Suppressor macrophage (primary cell): Measurements from ENCODE around the gene TCERG1L.
"Not testable (repeated sequence)": the region's sequence is repeated elsewhere in the genome, so short reads cannot be mapped to it uniquely, and the experiment has no call there.

Experiments
- DNase-seq, 4 experiments: peaks; one replicate each; pipeline ENCODE4 v3.0.0-alpha.2; 2020 to 2022

TCERG1L gene

GRCh38 chr10:131162866-131163843, 148.4 kb downstream of the TCERG1L start:
- DNase-seq = no peak

- no peak for DNase-seq
Measured at GRCh38 chr10:131162211-131162610, 149.3 kb downstream of the TCERG1L start.

- no peak for DNase-seq
Measured at GRCh38 chr10:131161087-131161486, 150.4 kb downstream of the TCERG1L start.

- DNase-seq = no peak
Measured at GRCh38 chr10:131160219-131160875, 151.2 kb downstream of the TCERG1L start.

GRCh38 chr10:131159771-131160170, 151.8 kb downstream of the TCERG1L start:
- DNase-seq = no peak

DNA sequence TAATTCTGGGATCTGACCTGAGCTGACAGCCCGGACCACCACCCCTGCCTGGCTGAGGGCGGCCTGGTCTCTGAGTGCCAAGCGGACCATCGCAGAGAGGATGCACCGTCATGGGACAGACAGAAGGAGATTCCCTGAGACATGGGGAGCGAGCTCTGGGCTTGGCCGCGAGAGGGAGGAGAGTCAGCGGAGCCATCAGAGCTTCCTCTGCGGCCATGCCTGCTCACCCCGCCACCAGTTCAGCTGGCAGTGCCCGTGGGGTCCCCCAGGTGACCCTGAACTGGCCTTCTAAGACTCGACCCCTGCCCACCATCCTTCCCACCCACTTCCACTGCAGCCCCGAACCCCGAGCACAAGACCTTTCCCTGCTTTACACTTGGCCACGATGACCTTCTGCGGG, 152.8 kb downstream of the TCERG1L start:
- no peak for DNase-seq

- no peak for DNase-seq
Measured at GRCh38 chr10:131157899-131158298, 153.6 kb downstream of the TCERG1L start.

GRCh38 chr10:131155876-131156230, 155.7 kb downstream of the TCERG1L start:
- DNase-seq = no peak

GRCh38 chr10:131155218-131155875, 156.2 kb downstream of the TCERG1L start:
- DNase-seq = no peak

- no peak for DNase-seq
Measured at GRCh38 chr10:131154306-131155025, 157.1 kb downstream of the TCERG1L start.

DNA sequence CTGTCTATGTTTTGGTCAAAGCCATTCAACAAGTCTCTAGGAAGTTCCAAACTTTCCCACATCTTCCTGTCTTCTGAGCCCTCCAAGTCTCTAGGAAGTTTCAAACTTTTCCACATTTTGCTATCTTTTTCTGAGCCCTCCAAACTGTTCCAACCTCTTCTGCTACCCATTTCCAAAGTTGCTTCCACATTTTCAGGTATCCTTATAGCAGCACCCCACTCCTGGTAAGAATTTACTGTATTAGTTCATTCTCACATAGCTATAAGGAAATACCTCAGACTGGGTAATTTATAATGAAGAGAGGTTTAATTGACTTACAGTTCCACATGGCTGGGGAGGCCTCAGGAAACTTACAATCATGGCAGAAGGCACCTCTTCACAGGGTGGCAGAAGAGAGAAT, 159.1 kb downstream of the TCERG1L start:
- not testable (repeated sequence) for DNase-seq

- DNase-seq = no peak
Measured at GRCh38 chr10:131150126-131150525, 161.4 kb downstream of the TCERG1L start.

- DNase-seq = no peak
Measured at GRCh38 chr10:131149586-131149985, 161.9 kb downstream of the TCERG1L start.

DNA sequence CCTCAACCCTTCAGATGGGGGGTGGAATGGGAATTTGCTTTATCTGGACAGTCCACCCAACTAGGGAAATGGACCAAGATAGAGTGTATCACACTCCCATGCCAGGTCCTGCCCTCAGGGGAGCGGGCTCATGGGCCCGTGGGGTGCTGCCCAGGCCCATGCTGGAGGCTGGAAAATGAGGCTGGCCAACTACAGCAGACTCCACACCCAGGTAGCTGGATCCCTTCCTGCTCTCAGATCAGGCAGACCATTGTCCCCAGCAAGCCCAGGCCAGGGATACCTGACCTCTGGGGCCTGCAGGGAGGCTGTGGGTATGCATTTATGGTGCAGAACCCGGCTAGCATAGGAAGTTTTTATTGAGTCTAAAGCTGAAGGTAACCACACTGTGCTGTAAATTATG, 162.4 kb downstream of the TCERG1L start:
- no peak for DNase-seq

GRCh38 chr10:131148270-131148669, 163.3 kb downstream of the TCERG1L start:
- DNase-seq = no peak

- DNase-seq = no peak
Measured at GRCh38 chr10:131147301-131147975, 164.1 kb downstream of the TCERG1L start.

GRCh38 chr10:131146790-131147189, 164.7 kb downstream of the TCERG1L start:
- no peak for DNase-seq

DNA sequence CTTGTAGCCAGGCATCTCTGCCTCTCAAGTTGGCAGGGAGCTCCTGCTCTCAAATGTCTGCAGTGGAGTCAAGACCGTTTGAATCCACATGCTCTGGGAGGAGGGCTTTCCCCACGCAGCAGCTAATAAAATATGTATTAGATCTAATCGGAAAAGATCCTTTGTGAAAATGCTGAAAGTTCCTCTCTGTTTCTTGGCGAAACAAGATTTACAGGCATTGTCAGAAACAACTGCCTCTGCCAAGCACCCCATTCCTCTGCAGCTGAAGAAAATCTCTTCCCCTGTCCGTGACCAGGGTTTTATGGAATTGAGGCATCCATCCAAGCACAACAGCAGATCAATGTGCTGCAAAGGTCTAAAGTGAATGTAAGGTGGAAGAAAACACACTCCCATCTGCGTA, 165.8 kb downstream of the TCERG1L start:
- DNase-seq = no peak

DNA sequence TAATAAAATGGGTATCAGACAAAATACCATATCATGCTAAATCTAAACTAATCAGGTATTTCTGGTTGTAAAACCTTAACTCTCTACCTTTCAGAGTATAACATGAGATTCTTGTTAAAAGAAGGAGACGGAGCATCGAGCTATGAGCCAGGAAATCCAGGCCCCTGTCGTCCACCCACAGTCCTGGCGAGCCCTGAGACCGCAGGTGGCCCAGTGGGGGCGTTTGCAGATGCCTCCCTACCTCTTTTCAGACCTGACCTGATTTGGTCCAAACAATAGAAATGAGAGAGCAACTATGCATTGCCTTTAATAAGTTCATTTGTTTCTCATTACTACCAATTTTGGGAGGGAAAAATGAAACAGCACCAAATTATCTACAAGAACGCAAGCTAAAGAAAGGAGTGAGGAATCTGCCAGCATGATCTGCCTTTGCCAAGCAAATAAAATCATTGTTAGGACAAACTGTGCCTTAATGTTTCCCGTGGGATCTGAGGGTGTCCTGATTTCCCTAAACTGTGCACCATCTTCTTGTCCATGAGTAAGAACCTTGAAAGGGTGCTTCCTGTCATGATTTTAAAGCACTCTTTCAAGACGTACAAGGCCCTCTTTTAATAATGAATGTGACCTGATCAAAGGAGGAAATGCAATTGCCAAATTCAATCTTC, 166.7 kb downstream of the TCERG1L start:
- no peak for DNase-seq

GRCh38 chr10:131144196-131144595, 167.3 kb downstream of the TCERG1L start:
- DNase-seq = no peak

GRCh38 chr10:131143425-131144165, 167.9 kb downstream of the TCERG1L start:
- DNase-seq = no peak
